SK-N-MC (cell line): ENCODE measurements around the gene DYNC1I1.

Experiments used
- DNase-seq: peaks from one replicate; pipeline ENCODE4 v3.0.0-alpha.2; 2011; ENCODE audit warnings: low read depth, low spot score
- H3K27ac ChIP-seq: fragments of 200-600 bp; sonication (generic); 2 replicates; pipeline ENCODE4 v1.5.1; 2016; ENCODE audit warnings: mixed run types
- H3K36me3 ChIP-seq: fragments of 200-600 bp; sonication (generic); 2 replicates; pipeline ENCODE4 v1.6.1; 2017; ENCODE audit warnings: antibody characterized with exemption, low read length, mixed read lengths; ENCODE audit not compliant: insufficient read depth
- H3K4me3 ChIP-seq: fragments of 200-600 bp; sonication (generic); 2 replicates; pipeline ENCODE4 v1.5.1; 2016
- H3K9ac ChIP-seq: fragments of 200-600 bp; sonication (generic); 2 replicates; pipeline ENCODE4 v1.8.0; 2017; ENCODE audit warnings: mixed run types, mixed read lengths; ENCODE audit not compliant: insufficient read length
- H3K9me3 ChIP-seq: fragments of 200-600 bp; sonication (generic); 2 replicates; pipeline ENCODE4 v1.6.1; 2017; ENCODE audit warnings: low read depth, mild to moderate bottlenecking, antibody characterized with exemption, low read length, moderate library complexity, mixed read lengths
- EZH2 ChIP-seq: fragments of 200-600 bp; sonication (generic); IDR thresholded peaks from one replicate; pipeline ENCODE4 v1.6.1; 2017; ENCODE audit warnings: antibody characterized with exemption
- FOXP2 ChIP-seq: optimal IDR thresholded peaks from 2 replicates; pipeline ENCODE3; 2011; ENCODE audit warnings: mild to moderate bottlenecking, moderate library complexity; ENCODE audit not compliant: insufficient read depth; ENCODE audit errors: extremely low read length, control extremely low read depth
- POLR2AphosphoS5 ChIP-seq: IDR thresholded peaks from 2 replicates; pipeline ENCODE4 v1.6.1; 2012; ENCODE audit warnings: mild to moderate bottlenecking, low read depth, low read length, borderline replicate concordance

Gene DYNC1I1

GRCh38 chr7:96121752-96122151 lies 349.4 kb downstream of the DYNC1I1 start:
- no peak for DNase-seq
- Histone ChIP-seq H3K4me3 (no peak overlapping the region), H3K9me3 (no peaks in the 10 kb centered on the region), H3K27ac (no peak overlapping the region), H3K36me3 (no peaks in the 10 kb centered on the region), H3K9ac (no peak overlapping the region)
- TF ChIP-seq EZH2 (no peak), POLR2AphosphoS5 (no peak), FOXP2 (no peak)

GRCh38 chr7:96122746-96123145 lies 350.4 kb downstream of the DYNC1I1 start:
- DNase-seq, result no peak
- no peaks in the 10 kb centered on the region for H3K36me3 ChIP-seq
- TF ChIP-seq FOXP2, result no peak
- no peak for TF ChIP-seq EZH2
- TF ChIP-seq POLR2AphosphoS5, result no peak
- no peak overlapping the region for H3K4me3 ChIP-seq
- no peak overlapping the region for H3K27ac ChIP-seq
- H3K9me3 ChIP-seq, result no peaks in the 10 kb centered on the region
- no peak overlapping the region for H3K9ac ChIP-seq

GRCh38 chr7:96126382-96126781 lies 354.0 kb downstream of the DYNC1I1 start:
- H3K9me3 ChIP-seq, result no peaks in the 10 kb centered on the region
- no peak for TF ChIP-seq EZH2
- no peak for TF ChIP-seq POLR2AphosphoS5
- no peak for TF ChIP-seq FOXP2
- no peaks in the 10 kb centered on the region for H3K36me3 ChIP-seq
- H3K4me3 ChIP-seq, result no peak overlapping the region
- no peak for DNase-seq
- no peak overlapping the region for H3K9ac ChIP-seq
- no peak overlapping the region for H3K27ac ChIP-seq

DNA sequence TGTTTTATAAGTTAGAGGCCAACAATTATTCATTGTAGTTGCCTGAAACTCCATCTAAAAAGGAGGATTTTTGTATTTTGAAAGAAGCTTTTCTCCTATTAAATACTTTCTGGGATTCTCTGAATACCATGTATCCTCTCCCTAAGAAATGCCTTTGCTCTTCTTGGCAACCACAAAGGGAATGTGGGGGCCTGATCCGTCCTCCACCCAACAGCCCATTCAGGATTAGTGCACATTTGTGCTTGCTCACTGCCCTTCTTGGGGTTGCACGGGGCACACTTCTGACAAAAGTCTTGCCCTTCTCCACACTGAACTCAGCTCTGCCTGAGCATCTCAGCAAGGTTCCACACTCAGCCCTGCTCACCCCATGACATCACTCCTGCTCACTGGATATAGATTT lies 355.4 kb downstream of the DYNC1I1 start:
- Histone ChIP-seq H3K9me3 (no peaks in the 10 kb centered on the region), H3K27ac (no peak overlapping the region)
- no peak for TF ChIP-seq POLR2AphosphoS5
- no peak for TF ChIP-seq FOXP2
- no peak for TF ChIP-seq EZH2

DNA sequence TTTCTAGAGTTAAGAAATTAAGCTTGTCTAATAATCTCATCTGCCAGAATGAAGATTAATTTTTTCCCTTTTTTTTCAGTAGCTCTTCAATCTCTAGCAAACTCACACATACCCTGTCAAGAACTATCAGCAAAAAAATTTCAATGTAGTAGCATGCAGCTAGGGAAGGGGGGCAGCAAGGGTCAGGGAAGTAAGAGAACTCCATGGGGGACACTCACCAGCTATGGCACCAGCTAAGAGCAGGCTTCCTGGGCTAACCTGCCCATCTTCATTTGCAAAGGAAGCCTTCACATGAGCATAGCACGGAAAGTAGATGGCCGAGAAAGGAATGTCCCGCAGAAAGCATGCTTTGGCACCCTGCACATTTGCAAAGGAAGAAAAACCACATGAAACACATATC lies 359.2 kb downstream of the DYNC1I1 start:
- TF ChIP-seq POLR2AphosphoS5 (no peak), EZH2 (no peak), FOXP2 (no peak)
- no peak for DNase-seq
- Histone ChIP-seq H3K4me3 (no peak overlapping the region), H3K9me3 (no peaks in the 10 kb centered on the region), H3K9ac (no peak overlapping the region), H3K27ac (no peak overlapping the region), H3K36me3 (no peaks in the 10 kb centered on the region)

More for the DNA sequence above, 355.4 kb downstream of the DYNC1I1 start:
- H3K36me3 ChIP-seq, result no peaks in the 10 kb centered on the region
- no peak for DNase-seq
- no peak overlapping the region for H3K4me3 ChIP-seq
- H3K9ac ChIP-seq, result no peak overlapping the region

- Histone ChIP-seq H3K36me3 (no peaks in the 10 kb centered on the region), H3K9me3 (no peaks in the 10 kb centered on the region), H3K4me3 (no peak overlapping the region), H3K9ac (no peak overlapping the region), H3K27ac (no peak overlapping the region)
- TF ChIP-seq EZH2 (no peak), POLR2AphosphoS5 (no peak), FOXP2 (no peak)
- no peak for DNase-seq
Observed at GRCh38 chr7:96135241-96135640, 362.9 kb downstream of the DYNC1I1 start.

- no peaks in the 10 kb centered on the region for H3K9me3 ChIP-seq
- no peak overlapping the region for H3K4me3 ChIP-seq
- no peaks in the 10 kb centered on the region for H3K36me3 ChIP-seq
- no peak overlapping the region for H3K27ac ChIP-seq
- no peak overlapping the region for H3K9ac ChIP-seq
- TF ChIP-seq FOXP2, result no peak
- TF ChIP-seq EZH2, result no peak
- no peak for TF ChIP-seq POLR2AphosphoS5
- DNase-seq, result no peak
Observed at GRCh38 chr7:96136600-96137239, 364.4 kb downstream of the DYNC1I1 start.

GRCh38 chr7:96143495-96144259 lies 371.3 kb downstream of the DYNC1I1 start:
- Histone ChIP-seq H3K9me3 (no peaks in the 10 kb centered on the region), H3K4me3 (no peak overlapping the region), H3K36me3 (no peaks in the 10 kb centered on the region), H3K27ac (no peak overlapping the region), H3K9ac (no peak overlapping the region)
- no peak for TF ChIP-seq FOXP2
- TF ChIP-seq POLR2AphosphoS5, result no peak
- TF ChIP-seq EZH2, result no peak
- DNase-seq, result no peak

DNA sequence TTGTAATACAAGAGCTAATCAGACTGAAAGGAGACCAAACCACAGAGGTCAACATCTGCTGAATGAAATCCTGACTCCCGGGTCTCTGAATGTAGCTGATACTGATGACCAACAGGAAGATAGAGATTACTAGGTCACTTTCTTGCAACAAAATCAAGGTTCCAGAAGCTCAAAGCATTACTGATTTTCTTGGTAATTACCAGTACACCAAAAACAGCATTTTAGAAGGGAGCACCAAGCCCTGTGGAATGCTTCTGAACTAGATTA lies 371.8 kb downstream of the DYNC1I1 start:
- TF ChIP-seq FOXP2, result no peak
- Histone ChIP-seq H3K36me3 (no peaks in the 10 kb centered on the region), H3K27ac (no peak overlapping the region), H3K9ac (no peak overlapping the region), H3K9me3 (no peaks in the 10 kb centered on the region), H3K4me3 (no peak overlapping the region)
- no peak for DNase-seq
